Measurements from ENCODE around the gene CDH4.

CDH4 gene

GRCh38 chr20:61633004-61633403 is 380.9 kb downstream of the CDH4 start:
- no peak for DNase-seq (ENCODE audit: low spot score)

DNA sequence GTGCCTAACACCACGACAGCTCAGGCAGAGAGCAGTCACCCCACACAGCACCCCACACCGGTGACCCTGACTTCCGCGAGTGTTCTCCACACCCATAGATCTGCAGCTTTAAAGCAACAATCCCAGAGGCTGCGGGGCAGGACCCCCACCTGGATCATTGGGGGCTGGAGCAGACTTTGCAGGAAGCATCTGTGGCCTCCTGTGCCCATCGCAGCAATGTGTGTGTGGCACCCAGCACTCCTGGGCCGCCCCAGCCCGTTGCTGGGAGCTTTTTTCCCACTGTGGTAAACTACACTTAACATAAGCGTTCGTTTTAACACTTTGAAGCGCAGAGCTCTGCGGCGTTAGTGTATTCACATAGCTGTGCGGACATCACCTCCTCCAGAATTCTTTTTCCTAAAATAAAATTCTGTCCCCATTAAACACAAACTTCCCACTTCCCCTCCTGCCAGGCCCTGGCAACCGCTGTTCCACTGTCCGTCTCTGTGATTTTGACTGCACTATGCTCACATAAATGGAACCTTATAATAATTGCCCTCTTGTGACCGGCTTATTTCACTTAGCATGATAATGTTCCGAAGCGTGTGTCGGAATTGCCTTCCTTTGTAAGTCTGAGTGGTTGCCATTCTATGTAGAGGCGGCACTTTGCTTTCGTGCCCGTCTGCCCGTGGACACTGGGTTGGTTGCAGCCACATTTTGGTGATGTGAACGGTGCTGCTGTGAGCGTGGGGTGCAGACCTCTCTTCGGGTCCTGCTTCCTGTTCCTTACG is 382.5 kb downstream of the CDH4 start:
- DNase-seq (ENCODE audit: low spot score), result no peak

GRCh38 chr20:61635721-61636455 is 383.8 kb downstream of the CDH4 start:
- DNase-seq (ENCODE audit: low spot score), result no peak

GRCh38 chr20:61636531-61637116 is 384.6 kb downstream of the CDH4 start:
- no peak for DNase-seq (ENCODE audit: low spot score)

- DNase-seq (ENCODE audit: low spot score), result no peak
Observed at GRCh38 chr20:61638802-61639585, 386.9 kb downstream of the CDH4 start.

DNA sequence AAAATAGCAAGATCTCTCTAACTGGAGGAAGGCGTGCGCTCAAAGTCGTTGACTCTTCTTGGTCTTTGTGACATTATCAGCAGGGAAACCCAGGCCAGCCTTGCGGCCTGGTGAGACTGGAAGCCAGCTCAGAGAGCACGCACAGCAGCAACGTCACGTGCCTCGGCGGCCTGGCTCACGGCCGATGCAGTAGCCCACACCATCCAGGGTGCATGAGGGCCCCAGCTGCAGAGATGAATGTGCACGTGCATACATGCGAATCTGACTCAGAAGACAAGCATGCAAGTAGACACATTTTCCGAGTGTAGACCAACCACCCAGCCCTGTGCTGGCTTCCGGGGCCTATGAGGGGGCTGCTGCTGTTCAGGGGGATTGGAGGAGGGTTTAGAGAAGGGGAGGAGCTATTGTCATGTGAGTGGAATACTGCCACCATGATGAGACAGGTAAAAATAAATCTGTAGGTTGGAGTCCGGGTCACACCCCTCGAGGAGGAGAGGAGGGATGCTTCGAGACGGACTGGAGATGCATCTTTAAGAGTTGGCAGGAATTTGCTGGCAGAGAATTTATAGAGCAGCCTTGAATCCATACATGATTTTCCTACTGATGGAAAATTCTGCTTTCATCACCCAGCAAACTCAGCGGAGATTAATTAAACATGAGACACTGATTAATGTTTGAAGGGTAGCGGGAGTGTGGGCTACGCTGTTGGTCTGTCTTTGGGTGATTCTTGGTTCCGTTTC is 388.2 kb downstream of the CDH4 start:
- peak; percentile 26 for DNase-seq (ENCODE audit: low spot score)

DNA sequence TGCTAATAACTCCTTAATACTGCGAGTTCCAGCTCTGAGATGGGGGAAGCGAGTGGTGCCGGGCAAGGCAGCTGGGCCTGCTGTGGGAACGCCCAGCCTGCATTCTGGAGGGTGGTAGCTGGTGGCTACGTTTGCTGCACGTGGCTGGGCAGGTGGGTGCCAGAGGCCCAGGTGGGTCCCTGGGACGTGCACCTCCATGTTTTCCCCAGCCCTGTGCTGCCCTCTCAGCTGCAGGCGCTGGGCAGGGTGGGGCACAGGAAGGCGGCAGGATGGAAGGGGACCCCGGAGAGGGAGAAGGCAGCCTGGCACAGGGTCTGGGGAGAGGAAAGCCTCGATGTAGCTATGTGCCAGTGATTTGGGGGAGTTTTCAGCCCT is 388.8 kb downstream of the CDH4 start:
- no peak for DNase-seq (ENCODE audit: low spot score)

DNA sequence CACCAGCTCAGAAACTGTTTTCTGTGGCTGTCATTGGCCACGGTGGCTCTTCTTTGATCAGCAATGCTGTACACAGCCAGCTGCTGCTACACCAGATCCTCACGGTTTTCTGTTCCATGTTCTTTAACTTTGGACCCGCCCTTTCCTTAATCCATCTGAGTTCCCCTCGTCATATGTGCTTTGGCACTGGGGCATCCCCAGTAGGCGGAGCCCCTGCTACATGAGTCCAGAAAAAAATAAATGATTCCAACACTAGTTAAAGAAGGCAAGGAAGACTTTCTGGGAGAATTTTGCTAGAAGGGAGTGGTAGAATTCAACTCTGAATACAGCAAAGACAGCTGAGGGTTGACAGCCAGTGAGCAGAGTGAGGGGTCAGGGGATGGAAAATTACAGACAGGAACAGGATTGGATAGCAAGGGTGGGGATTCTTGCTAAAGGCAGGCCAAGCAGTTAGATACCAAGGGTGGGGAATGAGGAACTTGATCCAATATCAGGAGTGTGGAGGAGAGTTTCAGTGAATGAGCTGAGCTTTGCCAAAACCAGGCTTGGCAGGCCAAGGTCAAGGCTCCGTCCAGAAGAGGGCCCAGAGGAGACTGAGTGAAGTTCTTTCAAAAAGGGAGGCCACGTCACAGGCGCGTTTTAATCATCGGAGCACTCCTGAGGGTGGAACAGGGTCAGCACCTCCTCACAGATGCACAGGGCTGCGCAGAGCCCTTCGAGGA is 391.8 kb downstream of the CDH4 start:
- DNase-seq (ENCODE audit: low spot score), result no peak

- DNase-seq (ENCODE audit: low spot score), result no peak
Observed at GRCh38 chr20:61644378-61645076, 392.5 kb downstream of the CDH4 start.

- DNase-seq (ENCODE audit: low spot score), result no peak
Observed at GRCh38 chr20:61645732-61646131, 393.7 kb downstream of the CDH4 start.

DNA sequence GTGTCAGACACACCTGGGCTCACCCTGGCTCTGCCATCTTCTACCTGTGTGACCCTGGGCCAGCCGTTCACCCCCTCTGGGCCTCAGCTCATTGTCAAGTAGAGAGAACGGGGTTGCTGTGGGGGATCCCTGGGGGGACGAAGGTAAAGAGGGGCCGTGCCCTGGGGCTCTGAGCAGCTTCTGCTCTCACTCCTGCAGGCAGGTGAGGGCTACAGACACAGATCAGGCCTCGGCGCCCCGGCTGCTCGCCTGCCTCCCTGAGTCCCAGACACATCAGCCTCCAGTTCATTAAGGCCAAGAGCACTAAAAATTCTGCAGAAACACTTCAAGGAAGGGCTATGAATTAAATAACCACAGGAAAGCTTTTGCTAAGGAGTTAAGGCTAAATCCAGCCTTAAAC is 394.4 kb downstream of the CDH4 start:
- DNase-seq (ENCODE audit: low spot score), result no peak

- no peak for DNase-seq (ENCODE audit: low spot score)
Observed at GRCh38 chr20:61646986-61647385, 394.9 kb downstream of the CDH4 start.

DNA sequence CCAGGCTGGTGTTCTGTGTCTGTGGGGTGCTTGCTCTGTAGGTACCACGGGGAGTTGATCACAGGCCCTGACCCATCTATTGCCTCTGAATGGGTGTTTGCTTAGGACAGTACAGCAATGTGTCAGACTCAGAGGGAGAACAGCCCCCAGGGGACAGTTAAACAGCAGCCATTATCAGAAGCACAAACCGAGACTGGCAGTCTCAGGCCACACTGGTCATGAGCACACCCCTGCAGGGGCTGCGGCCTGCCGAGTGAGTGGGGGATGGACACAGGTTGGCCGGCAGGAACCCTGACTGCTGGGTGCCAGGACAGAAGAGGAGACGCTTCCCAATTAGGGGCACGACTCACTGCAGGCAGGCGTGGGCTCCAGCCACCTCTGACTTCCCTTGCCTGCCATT is 395.6 kb downstream of the CDH4 start:
- DNase-seq (ENCODE audit: low spot score), result no peak

DNA sequence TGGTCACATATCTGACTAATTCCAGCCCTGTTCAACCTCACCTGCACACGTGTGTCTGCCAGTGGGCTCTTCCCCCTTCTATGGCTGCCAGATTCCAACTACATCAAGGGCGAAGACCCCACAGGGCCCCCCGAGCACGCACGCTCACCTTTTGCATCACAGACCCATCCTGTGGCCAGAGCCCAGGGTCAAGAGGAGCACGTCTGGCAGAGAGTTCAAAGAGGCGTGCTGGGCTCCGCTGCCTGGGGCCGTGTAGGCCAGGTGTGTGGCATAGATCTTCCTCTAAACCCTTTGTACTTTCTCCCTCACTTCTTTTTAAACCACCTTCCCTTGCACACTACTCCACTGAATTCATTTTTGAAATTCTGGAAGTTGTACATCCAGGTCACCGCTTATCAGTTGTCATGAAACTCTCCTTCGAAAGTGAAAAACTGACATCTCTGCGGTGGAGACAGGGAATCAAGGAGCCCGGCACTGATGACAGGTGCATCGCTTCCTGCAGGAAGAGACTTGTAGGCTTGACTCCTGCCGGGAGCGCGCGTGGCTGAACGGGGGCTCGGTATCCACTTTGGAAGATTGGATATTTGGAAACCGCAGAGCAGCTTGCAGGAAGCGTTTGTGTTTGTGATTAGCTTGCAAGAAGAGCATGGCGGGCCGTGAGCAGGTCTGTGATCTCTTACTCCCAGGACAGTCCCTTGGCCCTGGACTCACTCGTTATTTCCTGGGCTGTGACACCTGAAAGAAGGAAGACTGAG is 397.2 kb downstream of the CDH4 start:
- DNase-seq (ENCODE audit: low spot score), result no peak

DNA sequence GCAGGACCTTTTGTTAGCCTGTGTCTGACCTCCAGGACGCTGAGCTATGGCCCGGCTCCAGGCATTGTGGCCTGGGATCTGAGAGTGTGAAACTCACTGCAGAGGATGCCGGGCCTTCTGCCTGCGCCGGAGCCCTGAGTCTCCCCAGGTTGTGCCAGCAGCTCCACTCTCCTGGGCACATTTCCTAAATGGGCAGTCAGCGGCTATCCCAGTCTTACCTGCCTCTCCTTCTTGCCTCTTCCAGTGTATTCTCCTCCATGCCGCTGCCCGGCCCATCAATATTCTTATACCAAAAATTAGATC is 397.8 kb downstream of the CDH4 start:
- no peak for DNase-seq (ENCODE audit: low spot score)

GRCh38 chr20:61650912-61651733 is 399.1 kb downstream of the CDH4 start:
- no peak for DNase-seq (ENCODE audit: low spot score)

- no peak for DNase-seq (ENCODE audit: low spot score)
Observed at GRCh38 chr20:61652146-61652545, 400.1 kb downstream of the CDH4 start.

GRCh38 chr20:61654726-61655125 is 402.7 kb downstream of the CDH4 start:
- no peak for DNase-seq (ENCODE audit: low spot score)

- no peak for DNase-seq (ENCODE audit: low spot score)
Observed at GRCh38 chr20:61655591-61655990, 403.5 kb downstream of the CDH4 start.
